Brain microvascular endothelial cell (primary cell): ENCODE results near the gene TJP3.
A peak's percentile ranks its signal among the peaks of the same experiment; 100 is the strongest.

ENCODE experiments used
- DNase-seq: peaks from one replicate; pipeline ENCODE4 v3.0.0-alpha.2; 2020
- H3K27ac ChIP-seq: fragments of 250-450 bp; sonication (Bioruptor Pico); 2 replicates; pipeline ENCODE4 v1.5.1; 2020; ENCODE audit warnings: mild to moderate bottlenecking, moderate library complexity
- H3K27me3 ChIP-seq: fragments of 250-450 bp; sonication (Bioruptor Pico); replicated peaks from 2 replicates; pipeline ENCODE4 v1.5.1; 2020; ENCODE audit warnings: mild to moderate bottlenecking
- H3K36me3 ChIP-seq: fragments of 250-450 bp; sonication (Bioruptor Pico); replicated peaks from 2 replicates; pipeline ENCODE4 v1.5.1; 2020; ENCODE audit warnings: mild to moderate bottlenecking
- H3K4me3 ChIP-seq: 2 replicates; pipeline ENCODE4 v1.5.1; 2011; ENCODE audit warnings: low read depth, mild to moderate bottlenecking, control low read depth, low read length, moderate library complexity
- CTCF ChIP-seq: IDR thresholded peaks from 2 replicates; pipeline ENCODE4 v1.5.1; 2011; ENCODE audit warnings: low read depth, mild to moderate bottlenecking, moderate library complexity, low read length, control low read depth, inconsistent platforms; ENCODE audit errors: missing control alignments
- in situ Hi-C: cut with HindIII; loops from 2 replicates; pipeline ENCODE4 v1.10.0; 2017; ENCODE audit warnings: low sequenced_read_pairs, low pct_ligation_motif_present

The TJP3 gene

GRCh38 chr19:3667766-3668165, 40.4 kb upstream of the TJP3 start:
- no peak for DNase-seq
- no peaks in the 10 kb centered on the region for H3K27me3 ChIP-seq
- no peak overlapping the region for H3K27ac ChIP-seq
- peaks cover 5% of the 10 kb centered on the region for H3K36me3 ChIP-seq
- in situ Hi-C loops: no loop called here
- no peak for TF ChIP-seq CTCF
- H3K4me3 ChIP-seq: no peak overlapping the region

- Histone ChIP-seq H3K4me3 (no peak overlapping the region), H3K27me3 (no peaks in the 10 kb centered on the region), H3K36me3 (peaks cover 5% of the 10 kb centered on the region), H3K27ac (no peak overlapping the region)
- no peak for DNase-seq
- in situ Hi-C loops: no loop called here
- no peak for TF ChIP-seq CTCF
These were observed 39.7 kb upstream of the TJP3 start for GRCh38 chr19:3668331-3669081.

- no peak for DNase-seq
- in situ Hi-C loops: no loop called here
- Histone ChIP-seq H3K36me3 (peaks cover 5% of the 10 kb centered on the region), H3K4me3 (no peak overlapping the region), H3K27me3 (no peaks in the 10 kb centered on the region), H3K27ac (no peak overlapping the region)
- TF ChIP-seq CTCF: no peak
These were observed 38.9 kb upstream of the TJP3 start for GRCh38 chr19:3669082-3669946.

GRCh38 chr19:3669947-3670795, 38.0 kb upstream of the TJP3 start:
- TF ChIP-seq CTCF: no peak
- peak; percentile 65 for DNase-seq
- Histone ChIP-seq H3K36me3 (peaks cover 5% of the 10 kb centered on the region), H3K4me3 (peak overlapping the region; percentile 24), H3K27me3 (no peaks in the 10 kb centered on the region), H3K27ac (peak overlapping the region; percentile 79)
- in situ Hi-C loops: no loop called here

- no peak overlapping the region for H3K4me3 ChIP-seq
- peak overlapping the region; percentile 79 for H3K27ac ChIP-seq
- H3K36me3 ChIP-seq: peaks cover 5% of the 10 kb centered on the region
- no peak for TF ChIP-seq CTCF
- in situ Hi-C loops: no loop called here
- H3K27me3 ChIP-seq: no peaks in the 10 kb centered on the region
- DNase-seq: peak; percentile 56
These were observed 37.1 kb upstream of the TJP3 start for GRCh38 chr19:3670796-3671679.
